Left ventricle myocardium inferior (tissue), 1 donor: ENCODE data around the gene FBXO3. TPM values are rescaled to one million over a fixed set of nuclear protein-coding genes. Genes with fewer than 3 reads are reported as not detected.
"Not testable (repeated sequence)": the region's sequence is repeated elsewhere in the genome, so short reads cannot be mapped to it uniquely, and the experiment has no call there.

ENCODE experiments used
- DNase-seq: peaks from one replicate; pipeline ENCODE4 v3.0.0-alpha.2; 2020
- H3K27ac ChIP-seq: fragments of 200-600 bp; replicated peaks from 2 replicates; pipeline ENCODE4 v1.8.0; 2021
- H3K27me3 ChIP-seq: fragments of 200-600 bp; 2 replicates; pipeline ENCODE4 v1.8.0; 2021; ENCODE audit warnings: low read depth
- H3K36me3 ChIP-seq: fragments of 200-600 bp; 2 replicates; pipeline ENCODE4 v1.8.0; 2021
- H3K4me1 ChIP-seq: fragments of 200-600 bp; 2 replicates; pipeline ENCODE4 v1.8.0; 2021
- H3K4me3 ChIP-seq: fragments of 200-600 bp; 2 replicates; pipeline ENCODE4 v1.8.0; 2021; ENCODE audit warnings: mild to moderate bottlenecking, moderate library complexity
- H3K9me3 ChIP-seq: fragments of 200-600 bp; replicated peaks from 2 replicates; pipeline ENCODE4 v1.8.0; 2021
- CTCF ChIP-seq: fragments of 200-600 bp; IDR thresholded peaks from 2 replicates; pipeline ENCODE4 v1.8.0; 2021; ENCODE audit warnings: antibody characterized with exemption, mild to moderate bottlenecking, borderline replicate concordance
- intact Hi-C: fragments of 100-400 bp; cut with micrococcal nuclease; formaldehyde crosslinking; loops from one replicate; pipeline ENCODE4 v1.11.0; 2022
- total RNA-seq: library from RNA; stranded (reverse); fragmentation: NEBNext Ultra II Directional; extraction: Animal tissue kit (Norgen Biotek cat#: 25700); gene quantifications from one replicate; pipeline ENCODE4 v1.2.1, GENCODE V29; 2021
- donor health status: DM: no; HTN: yes; CAD: no; lungs with severe emphysema.

Gene FBXO3
- total RNA-seq, 1 donor from 2014 or later = 49.8 TPM

- Histone ChIP-seq H3K36me3 (no peaks in the 10 kb centered on the region), H3K9me3 (no peaks in the 10 kb centered on the region), H3K4me3 (peak overlapping the region; percentile 49), H3K4me1 (peaks cover 13% of the 10 kb centered on the region), H3K27me3 (peaks cover 65% of the 10 kb centered on the region), H3K27ac (no peak overlapping the region)
- TF ChIP-seq CTCF = no peak
- intact Hi-C loops = no loop called here
- DNase-seq = peak; percentile 24
Measured at GRCh38 chr11:33802194-33802950, 28.1 kb upstream of the FBXO3 start.

- no peak for DNase-seq
- H3K4me3 ChIP-seq = peak overlapping the region; percentile 49
- intact Hi-C loops = no loop called here
- no peaks in the 10 kb centered on the region for H3K36me3 ChIP-seq
- peaks cover 13% of the 10 kb centered on the region for H3K4me1 ChIP-seq
- peaks cover 71% of the 10 kb centered on the region for H3K27me3 ChIP-seq
- no peak for TF ChIP-seq CTCF
- no peaks in the 10 kb centered on the region for H3K9me3 ChIP-seq
- no peak overlapping the region for H3K27ac ChIP-seq
Measured at GRCh38 chr11:33801821-33802193, 27.5 kb upstream of the FBXO3 start.

GRCh38 chr11:33797879-33798278, 23.6 kb upstream of the FBXO3 start:
- Histone ChIP-seq H3K4me1 (peaks cover 13% of the 10 kb centered on the region), H3K27ac (no peak overlapping the region), H3K27me3 (peaks cover 82% of the 10 kb centered on the region), H3K4me3 (no peak overlapping the region), H3K36me3 (no peaks in the 10 kb centered on the region), H3K9me3 (peaks cover 10% of the 10 kb centered on the region)
- no peak for DNase-seq
- intact Hi-C loops = no loop called here
- no peak for TF ChIP-seq CTCF

GRCh38 chr11:33790040-33790439, 15.7 kb upstream of the FBXO3 start:
- no peaks in the 10 kb centered on the region for H3K4me1 ChIP-seq
- no peak overlapping the region for H3K4me3 ChIP-seq
- peaks cover 6% of the 10 kb centered on the region for H3K9me3 ChIP-seq
- no peak for DNase-seq
- H3K27me3 ChIP-seq = peaks cover 20% of the 10 kb centered on the region
- intact Hi-C loops = no loop called here
- H3K27ac ChIP-seq = no peak overlapping the region
- TF ChIP-seq CTCF = no peak
- no peaks in the 10 kb centered on the region for H3K36me3 ChIP-seq

GRCh38 chr11:33788095-33788494, 13.8 kb upstream of the FBXO3 start:
- H3K27me3 ChIP-seq = peaks cover 13% of the 10 kb centered on the region
- H3K36me3 ChIP-seq, H3K9me3 ChIP-seq, DNase-seq, intact Hi-C loops, H3K4me3 ChIP-seq, H3K27ac ChIP-seq, H3K4me1 ChIP-seq: not testable (repeated sequence)

GRCh38 chr11:33787076-33787475, 12.8 kb upstream of the FBXO3 start:
- intact Hi-C loops = no loop called here
- Histone ChIP-seq H3K9me3 (no peaks in the 10 kb centered on the region), H3K36me3 (no peaks in the 10 kb centered on the region), H3K27me3 (peaks cover 6% of the 10 kb centered on the region), H3K4me3 (no peak overlapping the region), H3K4me1 (no peaks in the 10 kb centered on the region), H3K27ac (no peak overlapping the region)
- DNase-seq = no peak
- TF ChIP-seq CTCF = no peak
